IPS DF 19.7 (cell line): ENCODE data around the gene PSG5.
"Not testable (repeated sequence)": the region's sequence is repeated elsewhere in the genome, so short reads cannot be mapped to it uniquely, and the experiment has no call there.

Source experiments
- DNase-seq: peaks from one replicate; pipeline ENCODE4 v3.0.0-alpha.2; 2013; ENCODE audit warnings: low read depth, low spot score

PSG5 gene

GRCh38 chr19:43188092-43188491, 1.8 kb upstream of the PSG5 start:
- DNase-seq, result not testable (repeated sequence)

DNA sequence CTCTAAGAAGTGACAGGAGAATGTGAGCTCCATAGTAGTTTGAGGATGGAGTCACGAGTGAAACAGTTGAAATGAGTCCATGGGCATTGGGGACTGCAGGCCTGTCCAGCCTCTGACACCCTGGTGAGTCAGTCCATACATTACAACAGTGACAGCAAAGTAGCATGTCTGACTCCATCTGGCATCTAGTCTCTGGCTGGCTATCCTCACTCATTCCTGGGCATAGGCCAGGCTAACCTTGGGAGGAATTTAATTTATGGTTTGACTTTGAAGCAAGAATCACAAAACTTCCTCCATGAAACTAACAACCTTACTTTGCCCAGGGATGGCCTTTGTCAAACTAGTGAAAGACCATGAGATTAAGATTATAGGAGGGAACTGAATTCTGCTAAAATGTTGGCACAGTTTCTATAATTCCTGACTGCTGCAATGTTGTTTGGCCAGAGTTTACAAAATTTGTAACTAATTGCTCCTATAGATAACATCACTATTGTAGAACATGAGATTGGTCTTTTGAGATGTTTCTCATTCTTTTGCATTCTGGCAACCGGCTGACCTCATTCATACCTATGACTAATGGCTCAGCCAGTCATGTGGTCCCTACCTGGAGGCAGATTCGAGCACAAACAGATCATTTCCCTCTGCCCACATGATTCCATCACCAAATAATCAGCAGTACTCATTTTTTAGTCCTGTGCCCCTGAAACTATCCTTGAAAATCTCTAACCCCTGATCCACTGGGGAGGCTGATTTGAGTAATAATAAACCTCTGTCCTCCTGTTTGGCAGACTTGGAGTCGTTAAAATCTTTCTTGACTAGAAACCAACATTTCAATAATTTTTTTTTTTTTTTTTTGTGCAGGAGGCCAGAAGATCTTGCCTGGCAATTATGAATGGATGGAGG, 4.2 kb downstream of the PSG5 start:
- DNase-seq, result not testable (repeated sequence)

DNA sequence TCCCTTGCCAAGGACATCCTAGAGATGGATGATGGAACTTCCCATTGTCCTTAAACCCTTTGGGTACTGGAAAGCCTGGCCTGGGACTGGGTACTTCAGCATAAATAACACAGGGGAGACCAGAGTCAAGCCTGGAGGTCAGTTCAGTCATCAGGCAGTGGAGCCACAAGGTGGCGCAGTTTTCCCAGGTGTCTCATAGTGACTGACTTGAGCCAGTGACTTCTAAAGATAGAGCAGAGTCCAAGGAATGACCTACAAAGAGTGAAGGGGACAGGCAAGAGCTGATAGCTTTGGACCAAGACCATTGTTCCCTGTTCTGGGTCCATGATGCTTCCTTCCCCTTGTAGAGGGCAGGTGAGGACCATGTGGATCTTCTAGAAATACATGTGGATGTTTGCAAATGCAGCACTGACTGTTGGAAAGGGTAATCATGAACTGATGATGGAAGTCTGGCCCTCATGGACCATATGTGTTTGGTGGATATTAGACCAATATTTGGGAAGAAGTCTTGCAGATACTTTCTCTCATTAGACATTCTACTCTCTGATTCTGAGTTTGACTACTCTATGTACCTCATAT, 6.7 kb downstream of the PSG5 start:
- DNase-seq, result not testable (repeated sequence)

DNA sequence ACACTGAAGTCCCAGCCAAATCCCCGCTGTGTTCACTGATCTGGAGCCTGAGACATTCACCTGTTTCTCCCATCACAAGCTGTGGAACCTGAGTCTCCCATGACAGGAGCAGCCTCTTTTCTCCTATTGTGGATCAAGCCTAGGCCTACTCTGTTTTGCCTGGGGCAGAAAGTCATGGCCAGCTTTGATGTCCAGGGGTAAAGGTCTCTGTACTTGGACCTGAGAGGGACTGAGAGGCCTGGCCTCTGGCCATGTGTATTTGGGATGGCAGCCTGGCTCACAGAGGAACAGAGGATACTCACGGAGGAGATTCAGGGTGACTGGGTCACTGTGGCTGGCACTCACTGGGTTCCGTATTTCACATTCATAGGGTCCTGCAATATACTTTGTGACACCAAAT, 7.8 kb downstream of the PSG5 start:
- DNase-seq, result not testable (repeated sequence)

GRCh38 chr19:43165906-43166305, 20.4 kb downstream of the PSG5 start:
- DNase-seq, result not testable (repeated sequence)

DNA sequence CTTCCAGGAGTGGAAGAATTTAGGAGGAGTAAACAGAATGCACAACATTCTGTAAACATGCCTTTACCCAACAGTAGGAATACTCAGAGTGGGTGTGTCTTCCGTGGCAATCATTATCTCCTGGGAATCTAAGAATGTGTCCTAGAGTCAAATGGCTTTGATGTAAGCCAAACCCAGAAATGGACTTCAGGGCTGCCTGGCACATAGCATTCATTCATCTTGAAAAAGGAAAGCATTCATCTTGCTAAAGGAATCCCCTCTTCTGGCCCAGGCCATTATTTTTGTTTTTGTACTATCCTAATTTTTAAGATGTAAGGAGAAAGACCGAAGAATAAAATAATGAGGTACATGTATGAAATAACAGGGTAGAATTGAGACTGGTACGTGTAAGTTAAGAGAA, 23.2 kb downstream of the PSG5 start:
- DNase-seq, result not testable (repeated sequence)

DNA sequence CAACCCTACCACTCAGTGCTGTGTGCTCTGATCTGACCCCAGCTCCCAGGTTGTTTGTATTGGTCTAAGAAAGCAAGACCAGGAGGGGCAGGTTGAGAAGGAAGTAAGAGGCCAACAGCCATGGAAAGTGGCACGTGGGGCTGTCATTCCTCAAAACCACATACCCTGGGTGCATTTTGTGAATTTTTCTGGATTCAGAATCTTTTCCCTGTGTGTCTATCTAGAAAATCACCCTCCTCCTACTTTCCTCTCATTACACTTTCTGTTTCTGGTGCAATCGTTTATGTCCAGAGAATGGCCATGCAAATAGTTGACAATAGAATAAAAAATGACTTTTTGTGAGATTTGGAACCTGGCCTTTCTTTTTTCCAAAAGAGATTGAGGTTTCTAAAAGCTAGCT, 24.1 kb downstream of the PSG5 start:
- not testable (repeated sequence) for DNase-seq

- DNase-seq, result no peak
Measured at GRCh38 chr19:43152214-43152613, 34.1 kb downstream of the PSG5 start.

- not testable (repeated sequence) for DNase-seq
Measured at GRCh38 chr19:43149788-43150187, 36.5 kb downstream of the PSG5 start.

DNA sequence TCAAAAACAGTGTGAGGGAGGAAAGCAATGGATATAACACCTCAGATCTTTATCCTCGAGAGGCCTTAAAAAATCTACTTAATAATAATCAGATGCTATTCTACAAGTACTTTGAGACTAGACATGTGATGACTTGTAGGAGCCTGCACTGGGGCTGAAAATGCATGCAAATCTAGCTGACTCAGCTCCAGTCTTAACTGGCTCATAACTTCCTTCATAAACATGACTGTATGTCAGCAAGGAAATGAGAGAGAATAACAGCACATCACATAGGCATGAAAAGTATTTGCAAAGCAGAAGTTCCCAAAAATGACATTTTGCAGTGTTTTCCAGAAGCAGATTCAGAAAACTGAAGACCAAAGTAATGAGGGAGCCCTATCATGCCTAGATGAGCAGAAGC, 38.1 kb downstream of the PSG5 start:
- DNase-seq, result no peak

DNA sequence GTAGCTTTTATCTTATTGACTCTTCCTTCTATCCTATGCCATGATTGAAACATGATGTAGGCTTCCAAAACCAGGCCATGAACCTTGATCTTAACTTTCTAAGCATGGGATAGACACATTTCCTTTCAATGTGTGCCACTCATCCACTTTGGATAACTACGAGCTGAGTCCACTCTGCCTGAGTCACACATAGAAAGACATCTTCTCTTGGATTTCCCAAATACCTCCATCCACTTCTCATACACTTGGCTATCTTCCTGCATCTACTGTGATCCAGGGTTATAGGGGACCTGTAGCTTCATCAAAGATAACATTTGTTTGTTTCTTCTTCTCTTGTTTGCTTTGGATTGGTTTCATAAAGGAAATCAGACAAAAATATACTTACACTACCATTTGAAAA, 44.6 kb downstream of the PSG5 start:
- not testable (repeated sequence) for DNase-seq

DNA sequence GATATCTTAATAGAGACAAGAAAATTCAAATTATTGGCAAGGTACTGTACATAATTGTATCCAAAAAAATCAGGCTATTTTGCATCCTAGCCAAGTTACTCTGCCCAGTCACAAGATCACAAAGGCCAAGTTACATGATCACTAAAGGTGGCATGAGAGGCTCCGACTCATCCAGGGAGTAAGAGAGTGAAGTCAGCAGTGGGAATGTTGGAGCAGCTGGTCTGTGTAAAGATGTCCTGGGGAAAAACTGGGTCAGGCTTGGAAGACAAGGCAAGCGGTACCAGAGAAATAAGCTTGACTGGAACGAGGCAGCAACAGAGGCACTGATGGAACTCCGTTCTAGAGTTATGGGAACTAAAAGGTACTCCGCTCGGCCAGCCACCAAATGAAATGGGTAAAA, 53.6 kb downstream of the PSG5 start:
- no peak for DNase-seq

DNA sequence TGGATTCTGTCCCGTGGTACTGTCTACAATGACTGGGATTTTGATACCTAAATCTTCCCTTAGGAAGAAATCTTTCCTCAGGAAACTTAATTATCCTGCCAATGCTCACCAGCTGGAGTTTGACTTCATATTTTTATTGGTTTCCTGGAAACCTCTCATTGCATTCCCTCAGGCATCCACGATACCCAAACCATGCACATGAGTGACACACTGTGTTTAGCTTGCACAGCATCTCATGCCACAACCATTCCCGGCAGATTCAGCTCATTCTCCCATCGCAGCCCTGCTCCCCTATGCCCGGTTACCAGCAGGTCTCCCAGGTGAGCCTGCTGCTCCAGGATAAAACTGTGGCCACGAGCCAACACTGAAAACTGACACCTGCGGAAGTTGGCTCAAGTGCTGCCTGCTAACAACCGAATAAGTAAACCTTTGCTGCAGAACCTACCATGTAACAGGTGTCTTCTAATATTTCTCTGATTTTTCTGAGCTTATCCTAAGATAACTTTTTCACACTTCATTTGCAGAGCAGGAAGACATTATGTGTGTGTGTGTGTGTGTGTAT, 55.0 kb downstream of the PSG5 start:
- not testable (repeated sequence) for DNase-seq

GRCh38 chr19:43129197-43129596, 57.1 kb downstream of the PSG5 start:
- not testable (repeated sequence) for DNase-seq

DNA sequence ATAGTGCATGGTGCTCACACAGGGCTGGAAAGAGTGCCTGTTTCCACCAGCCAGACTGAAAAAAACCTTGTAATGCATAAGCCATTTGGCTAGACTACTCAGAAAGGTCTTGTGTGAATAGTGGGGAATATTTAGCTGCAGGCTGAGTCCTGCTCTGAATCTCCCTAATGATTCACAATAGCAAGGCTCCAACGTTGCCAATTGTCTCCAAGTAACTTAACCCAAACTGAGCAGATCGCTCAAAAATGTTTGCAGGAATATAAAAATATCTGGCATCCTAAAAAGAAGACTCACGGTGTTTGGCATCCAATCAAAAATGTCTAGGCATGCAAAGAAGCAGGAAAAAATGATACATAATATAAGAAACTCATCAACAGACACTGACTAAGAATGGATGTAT, 59.0 kb downstream of the PSG5 start:
- not testable (repeated sequence) for DNase-seq

GRCh38 chr19:43126720-43127119, 59.6 kb downstream of the PSG5 start:
- DNase-seq, result no peak

DNA sequence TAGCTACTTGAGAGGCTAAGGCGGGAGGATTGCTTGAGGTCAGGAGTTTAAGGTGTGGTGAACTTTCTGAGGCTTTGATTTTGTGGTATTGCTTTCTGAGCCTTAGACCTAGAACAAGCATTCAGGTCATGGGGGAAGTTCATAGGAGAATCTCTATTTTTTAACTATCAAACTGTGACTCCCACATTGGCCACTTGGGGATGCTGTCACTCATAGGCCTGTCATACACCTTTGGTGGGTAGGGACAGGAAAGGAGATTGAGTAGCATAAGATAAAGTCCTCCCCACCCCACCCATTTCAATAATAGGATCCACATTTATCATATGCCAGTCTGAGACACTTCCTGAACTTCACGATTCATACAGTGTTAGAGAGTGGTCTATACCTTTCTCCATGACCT, 62.0 kb downstream of the PSG5 start:
- DNase-seq, result no peak

GRCh38 chr19:43120433-43121026, 65.8 kb downstream of the PSG5 start:
- DNase-seq, result not testable (repeated sequence)

- DNase-seq, result not testable (repeated sequence)
Measured at GRCh38 chr19:43119526-43119925, 66.8 kb downstream of the PSG5 start.
